Measurements from ENCODE around the gene RPS2. TPM values are rescaled to one million over a fixed set of nuclear protein-coding genes. Genes with fewer than 3 reads are reported as not detected.

The RPS2 gene
- total RNA-seq, 1 donor from 2014 or later = 3,117 TPM

DNA sequence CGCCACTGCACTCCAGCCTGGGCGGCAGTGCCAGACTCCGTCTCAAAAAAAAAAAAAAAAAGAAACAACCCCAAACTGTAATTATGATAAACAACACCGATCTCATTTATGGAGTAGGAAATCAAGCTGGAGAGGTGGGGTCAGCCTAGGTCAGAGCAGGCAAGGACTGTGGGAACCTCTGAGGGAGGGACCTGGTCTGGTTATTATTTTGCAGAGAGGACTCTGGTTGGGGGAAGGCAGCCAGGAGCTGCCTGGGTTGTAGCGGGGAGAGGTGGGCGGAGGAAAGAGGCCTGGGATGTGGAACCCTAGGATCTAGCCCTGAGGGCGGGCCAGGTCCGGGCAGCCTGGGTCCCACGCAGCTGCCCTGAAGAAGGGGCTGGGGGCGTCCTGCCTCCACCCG, 35.5 kb downstream of the RPS2 start:
- Histone ChIP-seq H3K4me1 (peaks cover 20% of the 10 kb centered on the region), H3K4me3 (peak overlapping the region; percentile 69 to 70)

DNA sequence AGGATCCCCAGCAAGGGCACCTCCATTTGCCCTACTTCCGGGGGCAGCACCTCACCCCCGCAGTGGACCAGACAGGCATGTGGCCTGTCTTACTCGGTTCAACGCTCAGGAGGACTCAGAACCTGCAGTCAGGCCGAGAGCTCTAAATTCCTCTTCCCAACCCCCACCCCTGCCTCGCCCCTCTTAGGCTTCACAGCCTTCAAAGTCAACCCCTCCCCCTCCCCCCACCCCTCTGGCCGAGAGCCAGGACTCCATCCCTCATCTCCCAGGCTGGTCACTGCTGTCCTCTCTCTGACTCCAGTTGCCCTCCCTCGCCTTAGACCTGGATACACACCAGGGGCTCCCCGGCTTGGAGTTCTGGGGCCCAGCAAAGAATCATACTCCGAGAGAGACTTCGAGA, 38.4 kb downstream of the RPS2 start:
- H3K27me3 ChIP-seq = no peaks in the 10 kb centered on the region
- peaks cover 34% of the 10 kb centered on the region for H3K4me1 ChIP-seq
- no peak for DNase-seq (ENCODE audit: extremely low spot score in 2 of 2)
- intact Hi-C loops (cut with DNase I) = loop anchor here (2.0 kb wide), 1 partner anchor 63 kb away; no protein-coding TSS in a partner anchor
- no peak overlapping the region for H3K4me3 ChIP-seq
- no peak for TF ChIP-seq POLR2AphosphoS5 (IDR thresholded peaks at IDR 0.05; ENCODE audit: insufficient read depth in 1 of 2, low read depth in 1 of 2)
- no peak for TF ChIP-seq POLR2A (IDR thresholded peaks at IDR 0.05)
- TF ChIP-seq, protein P1, sequence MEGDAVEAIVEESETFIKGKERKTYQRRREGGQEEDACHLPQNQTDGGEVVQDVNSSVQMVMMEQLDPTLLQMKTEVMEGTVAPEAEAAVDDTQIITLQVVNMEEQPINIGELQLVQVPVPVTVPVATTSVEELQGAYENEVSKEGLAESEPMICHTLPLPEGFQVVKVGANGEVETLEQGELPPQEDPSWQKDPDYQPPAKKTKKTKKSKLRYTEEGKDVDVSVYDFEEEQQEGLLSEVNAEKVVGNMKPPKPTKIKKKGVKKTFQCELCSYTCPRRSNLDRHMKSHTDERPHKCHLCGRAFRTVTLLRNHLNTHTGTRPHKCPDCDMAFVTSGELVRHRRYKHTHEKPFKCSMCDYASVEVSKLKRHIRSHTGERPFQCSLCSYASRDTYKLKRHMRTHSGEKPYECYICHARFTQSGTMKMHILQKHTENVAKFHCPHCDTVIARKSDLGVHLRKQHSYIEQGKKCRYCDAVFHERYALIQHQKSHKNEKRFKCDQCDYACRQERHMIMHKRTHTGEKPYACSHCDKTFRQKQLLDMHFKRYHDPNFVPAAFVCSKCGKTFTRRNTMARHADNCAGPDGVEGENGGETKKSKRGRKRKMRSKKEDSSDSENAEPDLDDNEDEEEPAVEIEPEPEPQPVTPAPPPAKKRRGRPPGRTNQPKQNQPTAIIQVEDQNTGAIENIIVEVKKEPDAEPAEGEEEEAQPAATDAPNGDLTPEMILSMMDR (IDR thresholded peaks at IDR 0.05) = no peak
- H3K27ac ChIP-seq = no peak overlapping the region
- H3K36me3 ChIP-seq = no peaks in the 10 kb centered on the region
- H3K9me3 ChIP-seq = no peaks in the 10 kb centered on the region

More for the DNA sequence above, 35.5 kb downstream of the RPS2 start:
- H3K36me3 ChIP-seq = no peaks in the 10 kb centered on the region
- H3K27ac ChIP-seq = peak overlapping the region; percentile 95
- H3K27me3 ChIP-seq = no peaks in the 10 kb centered on the region
- DNase-seq (ENCODE audit: extremely low spot score in 2 of 2) = no peak
- TF ChIP-seq, protein P1 (IDR thresholded peaks at IDR 0.05) = no peak
- TF ChIP-seq POLR2A (IDR thresholded peaks at IDR 0.05) (no peak), POLR2AphosphoS5 (IDR thresholded peaks at IDR 0.05; ENCODE audit: insufficient read depth in 1 of 2, low read depth in 1 of 2) (no peak)
- intact Hi-C loops (cut with DNase I) = no loop called here
- H3K9me3 ChIP-seq = no peaks in the 10 kb centered on the region

DNA sequence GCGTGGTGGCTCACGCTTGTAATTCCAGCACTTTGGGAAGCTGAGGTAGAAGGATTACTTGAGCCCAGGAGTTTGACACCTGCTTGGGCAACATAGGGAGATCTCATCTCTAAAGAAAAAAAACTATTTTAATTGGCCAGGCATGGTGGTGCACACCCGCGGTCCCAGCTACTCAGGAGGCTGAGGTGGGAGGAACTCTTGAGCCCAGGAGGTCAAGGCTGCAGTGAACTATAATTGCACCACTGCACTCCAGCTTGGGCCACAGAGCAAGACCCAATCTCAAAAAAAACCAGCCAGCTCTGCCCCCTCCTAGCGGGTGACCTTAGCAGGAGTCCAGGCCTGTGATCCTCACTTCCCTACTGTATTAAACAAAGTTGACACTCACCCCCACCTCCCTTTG, 40.5 kb downstream of the RPS2 start:
- H3K27ac ChIP-seq = peak overlapping the region; percentile 52
- H3K27me3 ChIP-seq = no peaks in the 10 kb centered on the region

DNA sequence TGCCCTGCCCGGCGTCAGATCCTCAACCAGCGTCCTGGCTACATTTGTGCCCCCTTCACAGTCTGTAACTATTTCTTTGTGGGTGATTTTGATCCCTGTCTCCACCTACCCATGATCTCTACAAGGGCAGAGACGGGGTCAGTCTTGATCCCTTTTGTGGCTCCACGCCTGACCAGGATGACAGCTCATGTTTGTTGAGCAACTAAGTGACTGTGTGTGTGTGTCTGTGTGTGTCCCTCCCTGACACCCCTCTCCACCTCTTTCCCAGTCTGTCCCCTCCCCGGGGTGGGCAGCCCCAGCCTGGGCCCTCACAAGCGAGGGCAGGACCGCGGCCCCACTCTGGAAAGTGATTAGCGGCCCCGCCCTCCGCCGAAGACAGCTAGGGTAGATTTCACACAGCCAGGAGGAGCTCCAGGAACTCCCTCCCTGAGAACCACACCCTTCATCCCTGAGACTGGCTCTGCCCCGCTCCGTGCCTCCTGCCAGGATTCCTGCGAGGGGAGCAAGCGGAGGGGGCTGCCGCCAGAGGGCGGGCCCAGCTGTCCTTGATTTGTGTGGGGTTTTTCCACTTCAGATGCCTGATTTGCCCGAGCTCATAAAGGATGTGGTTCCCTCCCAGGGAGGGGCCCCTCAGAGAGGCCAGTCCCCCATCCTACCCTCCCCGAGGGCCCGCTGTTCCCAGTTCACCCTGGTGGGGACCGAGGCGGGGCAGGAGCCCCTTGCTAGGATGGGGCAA, 41.2 kb downstream of the RPS2 start:
- Histone ChIP-seq H3K36me3 (no peaks in the 10 kb centered on the region), H3K4me3 (no peak overlapping the region), H3K27ac (peak overlapping the region; percentile 52), H3K9me3 (no peaks in the 10 kb centered on the region), H3K27me3 (no peaks in the 10 kb centered on the region), H3K4me1 (peaks cover 33% of the 10 kb centered on the region)
- TF ChIP-seq, protein P1 (IDR thresholded peaks at IDR 0.05) = peak in 1 of 3 experiments; percentile 15
- TF ChIP-seq POLR2A (IDR thresholded peaks at IDR 0.05) (no peak), POLR2AphosphoS5 (IDR thresholded peaks at IDR 0.05; ENCODE audit: insufficient read depth in 1 of 2, low read depth in 1 of 2) (peak in 1 of 2 donors; percentile 69)
- intact Hi-C loops (cut with DNase I) = no loop called here
- no peak for DNase-seq (ENCODE audit: extremely low spot score in 2 of 2)

More for the DNA sequence above, 40.5 kb downstream of the RPS2 start:
- H3K36me3 ChIP-seq = no peaks in the 10 kb centered on the region
- DNase-seq (ENCODE audit: extremely low spot score in 2 of 2) = no peak
- TF ChIP-seq POLR2A (IDR thresholded peaks at IDR 0.05) (no peak), POLR2AphosphoS5 (IDR thresholded peaks at IDR 0.05; ENCODE audit: insufficient read depth in 1 of 2, low read depth in 1 of 2) (no peak)
- TF ChIP-seq, protein P1 (IDR thresholded peaks at IDR 0.05) = no peak
- no peak overlapping the region for H3K4me3 ChIP-seq
- H3K4me1 ChIP-seq = peaks cover 32% of the 10 kb centered on the region
- intact Hi-C loops (cut with DNase I) = no loop called here
- no peaks in the 10 kb centered on the region for H3K9me3 ChIP-seq

DNA sequence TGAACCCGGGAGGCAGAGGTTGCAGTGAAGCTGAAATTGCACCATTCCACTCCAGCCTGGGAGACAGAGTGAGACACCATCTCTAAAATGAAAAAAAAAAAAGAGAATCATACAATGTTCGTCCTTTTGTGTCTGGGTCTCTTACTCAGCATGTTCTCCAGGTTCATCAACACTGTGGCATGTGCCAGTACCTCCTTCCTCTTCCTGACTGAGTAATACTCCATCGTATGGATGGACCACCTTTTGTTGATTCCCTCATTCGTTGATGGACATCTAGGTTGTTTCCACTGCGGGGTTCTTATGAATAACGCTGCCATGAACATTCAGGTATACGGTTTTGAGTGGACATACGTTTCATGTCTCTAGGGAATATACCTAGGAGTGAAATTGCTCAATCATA, 42.3 kb downstream of the RPS2 start:
- peaks cover 34% of the 10 kb centered on the region for H3K4me1 ChIP-seq
- H3K4me3 ChIP-seq = no peak overlapping the region
- intact Hi-C loops (cut with DNase I) = no loop called here
- no peaks in the 10 kb centered on the region for H3K36me3 ChIP-seq
- TF ChIP-seq POLR2A (IDR thresholded peaks at IDR 0.05) (no peak), POLR2AphosphoS5 (IDR thresholded peaks at IDR 0.05; ENCODE audit: insufficient read depth in 1 of 2, low read depth in 1 of 2) (no peak)
- TF ChIP-seq, protein P1 (IDR thresholded peaks at IDR 0.05) = no peak
- no peaks in the 10 kb centered on the region for H3K9me3 ChIP-seq
- no peak for DNase-seq (ENCODE audit: extremely low spot score in 2 of 2)
- H3K27ac ChIP-seq = no peak overlapping the region
- H3K27me3 ChIP-seq = no peaks in the 10 kb centered on the region
